SK-N-SH (cell line): ENCODE measurements around the gene HECTD4.

Experiments used
- CTCF ChIP-seq: fragments of 200-600 bp; sonication (generic); IDR thresholded peaks from 2 replicates; pipeline ENCODE4 v1.6.1; 2017; ENCODE audit warnings: antibody characterized with exemption, mild to moderate bottlenecking, moderate library complexity
- ELF1 ChIP-seq: IDR thresholded peaks from 2 replicates; pipeline ENCODE4 v1.4.0; 2012
- EZH2phosphoT487 ChIP-seq: fragments of 200-600 bp; sonication (generic); IDR thresholded peaks from 2 replicates; pipeline ENCODE4 v1.6.1; 2017; ENCODE audit warnings: low read depth, mixed run types, mild to moderate bottlenecking, antibody characterized with exemption, moderate library complexity, borderline replicate concordance
- POLR2AphosphoS5 ChIP-seq: IDR thresholded peaks from 2 replicates; pipeline ENCODE4 v1.6.1; 2012; ENCODE audit warnings: low read depth, low read length
- RCOR1 ChIP-seq: fragments of 150-350 bp; IDR thresholded peaks from 2 replicates; pipeline ENCODE4 v1.6.1; 2017; ENCODE audit warnings: antibody characterized with exemption, low read length
- TAF1 ChIP-seq: IDR thresholded peaks from 2 replicates; pipeline ENCODE4 v1.6.1; 2012; ENCODE audit warnings: low read depth, mild to moderate bottlenecking, low read length, moderate library complexity, borderline replicate concordance

DNA sequence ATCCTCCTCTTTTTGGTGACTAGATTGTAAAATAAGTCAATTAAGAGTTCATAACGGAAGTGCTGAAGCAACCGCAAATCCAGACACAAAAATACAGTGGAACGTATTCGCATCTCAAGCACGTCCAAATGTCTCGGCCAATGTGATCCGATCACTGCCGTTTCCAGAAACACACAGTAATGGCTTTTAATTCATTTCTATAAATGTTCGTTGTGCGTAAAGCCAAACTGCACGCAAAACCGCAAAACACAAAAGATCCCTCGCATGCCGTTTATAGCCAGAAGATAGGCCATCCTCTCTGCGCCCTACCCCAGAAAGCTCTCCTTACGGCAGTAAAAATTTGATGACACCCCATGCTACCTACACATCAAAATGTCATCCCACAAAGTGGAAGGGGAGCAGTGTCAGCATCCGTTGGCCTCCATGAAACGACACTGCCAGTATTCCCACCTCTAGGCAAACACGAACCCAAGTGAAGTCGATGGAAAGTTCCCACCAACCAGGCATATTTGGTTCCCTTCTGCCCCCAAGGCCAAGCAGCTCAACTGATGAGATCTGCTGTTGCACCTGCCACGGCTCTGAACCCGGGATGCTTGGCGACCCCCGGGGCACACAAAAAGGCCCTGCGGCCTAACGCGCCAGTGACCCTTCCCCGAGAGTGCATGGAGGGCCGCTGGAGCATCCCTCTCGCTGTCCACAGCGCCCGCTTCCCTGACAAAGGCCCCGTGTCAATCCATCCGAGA lies 1.4 kb downstream of the HECTD4 start:
- TF ChIP-seq ELF1 (no peak), CTCF (no peak), TAF1 (no peak), EZH2phosphoT487 (no peak), RCOR1 (no peak), POLR2AphosphoS5 (no peak)
